ENCODE data around the gene C1orf87. TPM values are rescaled to one million over a fixed set of nuclear protein-coding genes. Genes with fewer than 3 reads are reported as not detected.

Gene C1orf87
- not detected for total RNA-seq
- long read RNA-seq: 0 reads

DNA sequence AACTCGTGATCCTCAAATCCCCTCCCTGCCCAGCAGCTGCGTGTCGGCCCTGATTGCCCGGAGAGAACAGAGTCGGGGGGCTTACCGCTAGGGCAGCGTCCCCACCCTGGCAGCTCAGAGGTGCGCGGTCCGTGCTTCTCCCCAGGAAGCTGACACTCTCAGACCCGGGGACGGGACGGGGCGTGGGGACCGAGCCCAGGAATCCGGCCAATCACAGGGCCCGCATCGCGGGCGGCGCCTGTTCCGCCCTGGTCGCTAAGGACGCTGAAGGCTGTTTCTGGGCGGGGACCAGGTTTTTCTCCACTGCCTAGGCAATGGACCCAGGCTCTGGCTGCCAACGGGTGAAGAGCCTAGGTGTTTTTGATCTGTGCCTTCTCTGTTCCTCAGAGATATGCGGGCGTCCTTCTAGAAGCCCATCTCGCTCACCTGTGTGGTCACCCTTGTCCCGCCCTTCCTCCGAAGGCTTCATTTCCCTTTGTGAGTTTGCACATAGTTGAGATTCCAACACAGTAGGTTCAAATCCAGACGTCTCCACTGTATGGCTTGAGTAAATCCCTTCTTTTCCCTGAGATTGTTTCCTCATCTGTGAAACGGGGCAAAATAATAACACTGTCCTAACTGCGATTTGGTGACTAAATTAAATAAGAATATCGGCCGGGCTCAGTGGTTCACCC, at the start of gene C1orf87:
Gene C1orf87, minus strand, starts transcription at position 166 of the 674 bp plus-strand sequence. CDS start 1,127 bp downstream, outside the sequence.
- no peak for ATAC-seq

DNA sequence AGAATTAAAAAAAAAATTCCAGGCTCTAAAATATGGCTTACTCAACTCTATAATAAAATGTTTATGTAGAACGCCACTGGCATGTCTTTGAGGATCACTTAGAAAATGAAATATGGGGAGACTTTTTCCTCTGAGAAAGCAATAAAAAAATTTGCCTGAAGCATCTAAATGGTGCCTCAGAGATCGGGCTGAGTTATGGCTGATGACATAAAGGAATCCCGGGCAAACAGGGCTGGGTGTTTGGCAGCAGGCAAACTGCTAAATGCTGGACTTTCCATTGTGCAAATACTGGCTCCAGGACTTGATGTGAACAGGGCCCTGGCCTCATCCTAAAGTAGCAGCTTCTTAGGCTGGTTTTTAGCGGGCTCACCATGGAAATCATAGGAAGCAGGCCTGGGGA, 44.5 kb upstream of the C1orf87 start:
- ATAC-seq (no peak), DNase-seq (ENCODE audit: missing footprints) (no peak)
- intact Hi-C loops (cut with DNase I): no loop called here

More for the DNA sequence above, at the start of gene C1orf87:
- peak; percentile 46 for DNase-seq (ENCODE audit: missing footprints)
- intact Hi-C loops (cut with DNase I): no loop called here

DNA sequence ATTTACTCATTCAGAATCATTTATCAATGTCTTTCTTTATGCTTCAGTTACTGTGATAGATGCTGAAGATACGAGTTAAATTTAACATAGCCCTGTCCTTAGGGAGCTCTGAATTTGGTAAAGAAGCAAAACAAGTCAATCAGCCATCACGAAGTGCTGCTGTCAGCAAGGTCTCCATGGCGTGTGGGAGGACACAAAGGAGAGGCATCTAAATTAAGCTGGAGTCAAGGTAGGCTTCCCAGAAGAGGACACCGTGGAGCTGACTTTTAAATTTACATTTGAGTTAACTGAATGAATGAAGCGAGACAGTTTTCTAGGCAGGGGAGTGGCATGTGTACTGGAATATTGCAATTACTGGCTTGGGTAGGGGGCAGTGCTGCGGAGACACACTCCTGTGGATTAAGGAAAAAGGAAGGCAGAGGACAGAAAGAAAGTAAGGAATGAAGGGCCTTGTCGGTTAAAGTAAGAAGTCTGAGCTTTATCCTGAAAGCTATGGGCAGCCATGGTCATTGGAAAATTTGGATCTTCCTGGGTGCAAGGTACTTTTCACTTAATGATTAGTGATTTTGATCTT, 41.3 kb upstream of the C1orf87 start:
- no peak for DNase-seq (ENCODE audit: missing footprints)
- intact Hi-C loops (cut with DNase I): no loop called here
- ATAC-seq: no peak

GRCh38 chr1:60113596-60113995, 40.0 kb upstream of the C1orf87 start:
- ATAC-seq (no peak), DNase-seq (ENCODE audit: missing footprints) (no peak)

GRCh38 chr1:60113028-60113427, 39.5 kb upstream of the C1orf87 start:
- intact Hi-C loops (cut with DNase I): no loop called here
- ATAC-seq (no peak), DNase-seq (ENCODE audit: missing footprints) (no peak)

More at GRCh38 chr1:60113596-60113995, 40.0 kb upstream of the C1orf87 start:
- intact Hi-C loops (cut with DNase I): no loop called here

- intact Hi-C loops (cut with DNase I): no loop called here
- ATAC-seq (no peak), DNase-seq (ENCODE audit: missing footprints) (no peak)
Observed at GRCh38 chr1:60111716-60112115, 38.1 kb upstream of the C1orf87 start.

DNA sequence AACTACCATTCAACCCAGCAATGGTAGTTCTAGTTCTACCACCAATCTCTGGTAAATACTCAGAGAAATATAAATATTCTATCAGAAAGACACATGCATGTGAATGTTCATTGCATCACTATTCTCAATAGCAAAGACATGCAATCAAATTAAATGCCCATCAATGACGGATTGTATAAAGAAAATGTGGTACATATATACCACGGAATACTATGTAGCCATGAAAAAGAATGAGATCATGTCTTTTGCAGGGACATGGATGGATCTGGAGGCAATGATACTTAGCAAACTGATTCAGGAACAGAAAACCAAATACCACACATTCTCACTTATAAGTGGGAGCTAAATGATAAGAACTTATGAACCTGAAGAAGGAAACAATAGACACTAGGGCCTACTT, 37.5 kb upstream of the C1orf87 start:
- intact Hi-C loops (cut with DNase I): no loop called here
- DNase-seq (ENCODE audit: missing footprints): no peak
- ATAC-seq: no peak

DNA sequence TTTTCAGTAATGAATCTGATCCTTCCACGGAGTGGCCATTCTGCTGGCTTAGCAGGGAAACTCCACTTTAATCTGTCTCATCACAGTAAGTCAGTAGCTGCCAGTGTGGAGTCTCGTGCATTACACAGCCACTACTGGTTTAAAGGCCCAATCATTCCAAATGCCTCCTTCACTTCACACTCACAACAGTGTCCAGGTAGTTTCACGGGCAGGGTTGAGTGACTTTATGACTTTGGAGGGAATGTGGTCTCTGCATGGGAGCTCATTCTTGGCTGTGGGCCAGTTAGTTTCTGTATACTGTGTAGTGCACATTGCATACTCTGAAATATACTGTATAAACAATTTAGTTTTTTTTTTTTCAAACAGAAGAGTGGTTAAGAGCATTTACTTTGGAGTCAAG, 34.6 kb upstream of the C1orf87 start:
- no peak for ATAC-seq

DNA sequence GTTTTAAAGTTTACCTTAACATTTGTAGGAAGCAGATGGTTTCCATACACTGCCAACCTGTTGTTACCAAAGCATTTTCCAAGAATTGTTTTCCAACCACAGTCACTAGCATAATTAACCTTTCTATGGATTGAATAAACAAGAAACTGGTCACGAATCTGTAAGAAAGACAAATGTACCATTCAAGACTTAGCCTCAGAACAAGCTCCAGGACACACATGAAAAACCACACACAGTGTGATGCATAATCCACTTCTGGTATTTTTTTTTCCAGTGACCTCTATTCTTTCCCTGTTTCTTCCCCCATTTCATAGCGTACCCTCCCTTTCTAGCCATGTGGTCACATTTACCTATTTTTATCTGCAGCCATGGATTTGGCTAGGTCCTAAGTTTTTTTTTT, 29.6 kb upstream of the C1orf87 start:
- intact Hi-C loops (cut with DNase I): no loop called here

More for the DNA sequence above, 34.6 kb upstream of the C1orf87 start:
- intact Hi-C loops (cut with DNase I): no loop called here
- DNase-seq (ENCODE audit: missing footprints): no peak

DNA sequence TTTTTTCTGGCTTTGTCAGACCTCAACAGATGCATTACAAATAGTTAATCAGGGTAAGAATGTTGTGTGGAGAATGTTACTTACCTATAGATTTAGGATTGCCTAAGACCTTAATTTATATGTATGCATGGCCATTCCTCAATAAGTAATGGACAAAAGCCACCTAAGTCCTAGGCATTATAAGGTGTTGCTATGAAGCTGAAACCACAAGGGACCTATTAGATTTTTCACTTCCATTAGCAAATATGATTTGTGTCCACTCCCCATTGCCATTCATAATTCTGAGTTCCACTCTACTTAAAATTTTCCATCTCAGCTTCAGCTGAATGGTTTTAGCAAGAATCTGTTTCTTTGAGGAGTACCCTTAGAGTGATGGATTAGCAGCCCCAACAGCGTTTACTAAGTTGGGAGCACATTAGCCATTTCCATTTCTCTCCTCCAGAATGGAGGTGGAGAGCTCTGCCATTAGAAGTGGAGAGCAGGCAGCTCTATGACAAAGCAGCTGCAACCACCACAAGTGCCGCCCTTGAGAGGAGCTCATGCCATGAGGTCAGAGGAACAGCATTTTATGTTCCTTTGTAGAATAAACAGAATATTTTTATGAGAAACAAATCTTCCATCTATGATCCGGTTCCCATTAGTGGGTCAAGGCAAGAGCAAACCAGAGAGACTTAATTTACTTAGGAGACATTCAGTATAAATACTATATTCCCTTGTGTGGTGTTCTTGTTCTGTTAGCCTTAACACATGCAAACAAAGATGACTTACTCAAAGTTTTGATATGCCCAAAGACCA, 28.9 kb upstream of the C1orf87 start:
- ATAC-seq (no peak), DNase-seq (ENCODE audit: missing footprints) (no peak)
- intact Hi-C loops (cut with DNase I): no loop called here

More for the DNA sequence above, 29.6 kb upstream of the C1orf87 start:
- ATAC-seq: no peak
- DNase-seq (ENCODE audit: missing footprints): no peak

GRCh38 chr1:60101516-60101915, 27.9 kb upstream of the C1orf87 start:
- ATAC-seq: no peak
- no peak for DNase-seq (ENCODE audit: missing footprints)
- intact Hi-C loops (cut with DNase I): no loop called here

DNA sequence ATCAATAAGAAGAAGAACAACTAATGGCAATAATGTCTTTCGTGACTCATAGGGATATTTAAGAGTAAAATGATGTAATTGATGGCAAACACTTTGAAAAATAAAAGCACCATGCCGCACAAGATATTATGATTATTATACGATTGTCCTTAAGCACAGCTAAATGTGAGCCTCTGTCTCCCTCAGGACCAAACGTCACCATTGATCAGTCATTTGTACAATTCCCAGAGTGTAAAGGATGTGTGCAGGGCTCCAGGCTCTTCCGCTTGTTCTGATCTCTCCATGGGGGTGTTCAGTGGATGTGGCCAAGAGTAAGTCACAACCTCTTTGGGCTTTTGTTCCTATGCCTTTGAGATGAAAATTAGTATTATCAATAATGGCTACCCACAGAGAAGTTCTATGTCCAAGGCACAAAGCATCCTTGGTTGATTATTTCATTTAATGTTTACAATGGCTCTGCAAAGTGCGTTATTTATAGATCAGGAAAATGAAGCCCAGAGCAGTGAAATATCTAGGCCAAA, 17.7 kb upstream of the C1orf87 start:
- ATAC-seq: no peak
- DNase-seq (ENCODE audit: missing footprints): no peak
- intact Hi-C loops (cut with DNase I): no loop called here

- DNase-seq (ENCODE audit: missing footprints): no peak
- ATAC-seq: no peak
- intact Hi-C loops (cut with DNase I): no loop called here
Observed at GRCh38 chr1:60090655-60091054, 17.1 kb upstream of the C1orf87 start.

- intact Hi-C loops (cut with DNase I): no loop called here
- ATAC-seq: no peak
Observed at GRCh38 chr1:60088620-60089155, 15.1 kb upstream of the C1orf87 start.

DNA sequence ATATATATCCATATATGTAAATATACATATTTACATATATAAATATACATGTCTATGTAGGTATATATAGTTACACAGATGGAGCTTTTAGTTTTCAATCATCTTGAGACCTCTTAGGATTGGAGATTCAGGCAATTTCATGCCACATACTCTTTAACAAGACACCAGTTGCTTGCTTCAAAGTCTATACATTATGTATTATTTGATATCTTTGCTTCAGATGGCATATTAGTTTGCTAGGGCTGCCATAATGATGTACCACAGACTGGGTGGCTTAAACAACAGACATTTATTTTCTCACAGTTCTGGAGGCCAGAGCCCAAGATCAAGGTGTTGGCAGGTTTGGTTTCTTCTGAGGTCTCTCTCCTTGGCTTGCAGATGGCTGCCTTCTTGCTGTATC, 14.1 kb upstream of the C1orf87 start:
- no peak for ATAC-seq
- intact Hi-C loops (cut with DNase I): no loop called here
- DNase-seq (ENCODE audit: missing footprints): no peak

More at GRCh38 chr1:60088620-60089155, 15.1 kb upstream of the C1orf87 start:
- DNase-seq (ENCODE audit: missing footprints): no peak

GRCh38 chr1:60078182-60078581, 4.6 kb upstream of the C1orf87 start:
- no peak for ATAC-seq
- intact Hi-C loops (cut with DNase I): no loop called here

GRCh38 chr1:60071296-60071695, 2.3 kb downstream of the C1orf87 start:
- ATAC-seq: no peak
- no peak for DNase-seq (ENCODE audit: missing footprints)
- intact Hi-C loops (cut with DNase I): no loop called here

More at GRCh38 chr1:60078182-60078581, 4.6 kb upstream of the C1orf87 start:
- DNase-seq (ENCODE audit: missing footprints): no peak

DNA sequence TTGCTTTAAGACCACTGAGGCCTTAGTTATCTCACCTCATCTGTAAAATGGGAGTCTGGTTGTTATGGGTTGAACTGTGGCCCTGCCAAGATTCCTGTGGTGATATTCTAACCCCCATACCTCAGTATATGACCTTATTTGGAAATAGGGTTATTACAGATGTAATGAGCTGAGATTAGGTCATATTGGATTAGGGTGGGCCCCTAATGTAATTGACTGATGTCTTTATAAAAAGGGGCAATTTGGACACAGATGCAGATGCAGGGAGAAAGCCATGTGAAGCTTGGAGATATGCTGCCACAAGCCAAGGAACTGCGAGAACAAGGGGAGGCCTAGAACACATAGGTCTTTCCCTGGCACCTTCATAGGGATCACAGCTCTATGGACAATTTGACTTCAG, 3.9 kb downstream of the C1orf87 start:
- intact Hi-C loops (cut with DNase I): no loop called here
- ATAC-seq: no peak
- DNase-seq (ENCODE audit: missing footprints): no peak

DNA sequence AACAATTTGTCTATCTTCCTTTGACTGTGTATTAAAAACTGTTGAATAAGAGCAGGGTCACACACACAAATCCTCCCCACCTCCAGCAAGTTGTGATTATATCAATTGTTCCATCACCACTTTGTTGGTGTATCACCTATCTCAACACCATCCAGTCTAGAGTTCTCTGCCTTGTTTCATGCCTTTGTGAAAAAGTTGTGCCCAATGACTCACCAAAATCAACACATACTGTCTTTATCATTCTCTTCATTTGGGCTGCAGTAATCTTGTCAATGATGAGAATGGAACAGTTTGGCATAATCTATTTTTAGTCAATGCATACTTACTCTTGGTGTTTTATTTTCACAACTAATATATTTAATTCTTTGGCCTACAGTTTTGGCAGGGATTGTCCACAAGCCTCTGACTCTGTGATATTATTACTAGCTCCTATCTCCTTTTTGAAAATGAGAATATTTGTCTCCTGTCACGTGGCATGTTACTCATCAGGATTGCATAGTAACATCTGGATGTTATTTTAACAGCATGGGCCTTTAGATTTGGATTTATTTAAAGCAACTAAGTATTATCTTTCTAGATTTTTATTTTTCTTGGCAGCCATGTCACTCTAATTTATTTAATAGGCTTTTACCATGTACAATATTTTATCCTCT, 5.1 kb downstream of the C1orf87 start:
- no peak for ATAC-seq
- intact Hi-C loops (cut with DNase I): no loop called here
- DNase-seq (ENCODE audit: missing footprints): no peak
